Endodermal cell (in vitro differentiated cells): Measurements from ENCODE around the gene TTF1. TPM values are rescaled to one million over a fixed set of nuclear protein-coding genes. Genes with fewer than 3 reads are reported as not detected.
"Not testable (repeated sequence)": the region's sequence is repeated elsewhere in the genome, so short reads cannot be mapped to it uniquely, and the experiment has no call there.

Experiments used
- DNase-seq: peaks from one replicate; pipeline ENCODE4 v3.0.0-alpha.2; 2017
- H3K27ac ChIP-seq: 2 replicates; pipeline ENCODE4 v1.5.1; 2013; ENCODE audit warnings: mild to moderate bottlenecking, low read depth, low read length, moderate library complexity
- H3K27me3 ChIP-seq: 2 replicates; pipeline ENCODE4 v1.6.1; 2013; ENCODE audit warnings: mild to moderate bottlenecking, low read length, moderate library complexity; ENCODE audit not compliant: insufficient read depth, control insufficient read depth, poor library complexity, severe bottlenecking
- H3K36me3 ChIP-seq: 2 replicates; pipeline ENCODE4 v1.7.0; 2013; ENCODE audit warnings: mild to moderate bottlenecking, low read length, moderate library complexity; ENCODE audit not compliant: control insufficient read depth, insufficient read depth
- H3K4me1 ChIP-seq: one replicate; pipeline ENCODE4 v1.7.0; 2013; ENCODE audit warnings: low read length; ENCODE audit not compliant: control insufficient read depth, insufficient read depth
- H3K4me3 ChIP-seq: 2 replicates; pipeline ENCODE4 v1.5.1; 2013; ENCODE audit warnings: mild to moderate bottlenecking, low read length, moderate library complexity
- H3K9ac ChIP-seq: 2 replicates; pipeline ENCODE4 v1.6.1; 2013; ENCODE audit warnings: mild to moderate bottlenecking, low read length, moderate library complexity; ENCODE audit not compliant: poor library complexity, severe bottlenecking; ENCODE audit errors: extremely low read depth
- H3K9me3 ChIP-seq: 2 replicates; pipeline ENCODE4 v1.6.1; 2013; ENCODE audit warnings: mild to moderate bottlenecking, low read length, moderate library complexity; ENCODE audit not compliant: control insufficient read depth
- H3K27ac Mint-ChIP-seq: 2 replicates; pipeline ENCODE4 v1.8.0; 2020; ENCODE audit warnings: mixed read lengths
- H3K27me3 Mint-ChIP-seq: 2 replicates; pipeline ENCODE4 v1.8.0; 2021; ENCODE audit warnings: mild to moderate bottlenecking, mixed read lengths; ENCODE audit not compliant: insufficient read depth
- H3K36me3 Mint-ChIP-seq: 2 replicates; pipeline ENCODE4 v1.8.0; 2020; ENCODE audit warnings: low read depth, mixed read lengths
- H3K4me1 Mint-ChIP-seq: 2 replicates; pipeline ENCODE4 v1.8.0; 2020; ENCODE audit warnings: mixed read lengths
- H3K4me3 Mint-ChIP-seq: 2 replicates; pipeline ENCODE4 v1.8.0; 2020; ENCODE audit warnings: mild to moderate bottlenecking, moderate library complexity, mixed read lengths
- H3K9me3 Mint-ChIP-seq: 2 replicates; pipeline ENCODE4 v1.8.0; 2020; ENCODE audit warnings: mild to moderate bottlenecking, mixed read lengths
- WGBS, 2 experiments: methylation state at CpG; one replicate each; pipeline versions ENCODE4 v1.1.5 to v1.1.7; 2013; ENCODE audit warnings: missing lambda C conversion rate in 2 of 2, mixed read lengths in 1 of 2; ENCODE audit not compliant: insufficient coverage in 1 of 2, insufficient read length in 1 of 2; 5-methylcytosine and 5-hydroxymethylcytosine counted together
- total RNA-seq, 2 donors: library from RNA; stranded (reverse); fragmentation: NEBNext Ultra II Directional in 1 of 2; extraction: Animal tissue kit (Norgen Biotek cat#: 25700) in 1 of 2; gene quantifications; 2 replicates in 1 of 2; 3 replicates in 1 of 2; pipeline ENCODE4 v1.2.1, GENCODE V29; 2021
- TF ChIP-seq, protein P1 (sequence below): fragments of 200-600 bp; sonication (generic); conservative IDR thresholded peaks from 2 replicates; pipeline ENCODE4 v1.5.0; 2021; ENCODE audit warnings: antibody characterized with exemption, mild to moderate bottlenecking

TTF1 gene
- total RNA-seq, 2 donors from 2014 or later: 21.0 to 23.7 TPM

DNA sequence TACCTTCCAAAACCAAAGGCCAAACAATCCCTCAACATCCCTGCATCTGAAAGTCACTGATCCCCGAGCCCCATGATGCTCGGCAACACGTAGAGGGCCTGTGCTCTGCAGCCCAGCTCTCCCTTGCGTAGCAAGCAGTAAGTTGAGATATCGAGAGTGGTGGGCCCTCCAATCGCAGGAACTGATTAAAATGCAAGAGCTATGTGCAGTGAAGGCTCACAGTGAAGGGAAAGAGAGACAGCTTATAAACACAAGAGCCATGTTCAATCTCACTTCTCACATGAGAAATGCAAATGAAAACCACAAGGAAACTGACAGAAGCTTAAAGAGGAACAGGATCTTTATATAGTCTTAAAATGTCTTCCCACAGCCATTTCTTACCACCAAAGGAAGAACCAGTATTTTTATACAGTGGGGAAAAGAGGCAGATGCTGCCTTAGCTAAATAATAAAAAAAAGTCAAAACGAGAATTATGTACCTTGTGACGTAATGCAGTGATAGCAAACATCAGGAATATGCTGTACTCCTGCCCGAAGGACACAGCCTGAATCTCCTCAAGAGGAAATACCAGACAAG is 24.6 kb downstream of the TTF1 start:
- peak overlapping the region; percentile 23 for H3K27ac Mint-ChIP-seq

DNA sequence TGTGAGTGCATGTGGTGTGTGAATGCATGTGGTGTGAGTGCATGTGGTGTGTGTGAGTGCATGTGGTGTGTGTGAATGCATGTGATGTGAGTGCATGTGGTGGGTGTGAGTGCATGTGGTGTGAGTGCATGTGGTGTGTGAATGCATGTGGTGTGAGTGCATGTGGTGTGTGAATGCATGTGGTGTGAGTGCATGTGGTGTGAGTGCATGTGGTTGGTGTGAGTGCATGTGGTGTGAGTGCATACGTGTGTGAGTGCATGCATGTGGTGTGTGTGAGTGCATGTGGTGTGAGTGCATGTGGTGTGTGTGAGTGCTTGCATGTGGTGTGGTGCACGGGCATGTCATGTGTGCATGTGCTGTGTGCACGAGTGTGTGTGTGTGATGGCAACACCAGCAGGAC is 28.2 kb downstream of the TTF1 start:
- H3K4me3 ChIP-seq, H3K9ac ChIP-seq, H3K9me3 Mint-ChIP-seq, H3K4me1 Mint-ChIP-seq, H3K4me3 Mint-ChIP-seq, H3K27ac ChIP-seq, H3K27ac Mint-ChIP-seq, H3K4me1 ChIP-seq, H3K27me3 Mint-ChIP-seq, H3K27me3 ChIP-seq, DNase-seq: not testable (repeated sequence)
- 90 to 95% methylated on average over 3 of the region's 3 CpGs for WGBS, 2 experiments
- Histone ChIP-seq H3K9me3 (peaks cover 18% of the 10 kb centered on the region), H3K36me3 (peaks cover 77% of the 10 kb centered on the region)
- peaks cover 26% of the 10 kb centered on the region for H3K36me3 Mint-ChIP-seq

More for the DNA sequence above, 24.6 kb downstream of the TTF1 start:
- WGBS, 2 experiments: 96% methylated on average over 9 of the region's 9 CpGs
- Histone ChIP-seq H3K27me3 (no peaks in the 10 kb centered on the region), H3K36me3 (peaks cover 92% of the 10 kb centered on the region), H3K9ac (no peak overlapping the region), H3K9me3 (peaks cover 16% of the 10 kb centered on the region), H3K4me3 (no peak overlapping the region), H3K4me1 (no peaks in the 10 kb centered on the region), H3K27ac (no peak overlapping the region)
- Mint-ChIP-seq H3K27me3 (no peaks in the 10 kb centered on the region), H3K9me3 (no peaks in the 10 kb centered on the region), H3K36me3 (peaks cover 55% of the 10 kb centered on the region), H3K4me1 (no peaks in the 10 kb centered on the region), H3K4me3 (no peak overlapping the region)
- TF ChIP-seq, protein P1, sequence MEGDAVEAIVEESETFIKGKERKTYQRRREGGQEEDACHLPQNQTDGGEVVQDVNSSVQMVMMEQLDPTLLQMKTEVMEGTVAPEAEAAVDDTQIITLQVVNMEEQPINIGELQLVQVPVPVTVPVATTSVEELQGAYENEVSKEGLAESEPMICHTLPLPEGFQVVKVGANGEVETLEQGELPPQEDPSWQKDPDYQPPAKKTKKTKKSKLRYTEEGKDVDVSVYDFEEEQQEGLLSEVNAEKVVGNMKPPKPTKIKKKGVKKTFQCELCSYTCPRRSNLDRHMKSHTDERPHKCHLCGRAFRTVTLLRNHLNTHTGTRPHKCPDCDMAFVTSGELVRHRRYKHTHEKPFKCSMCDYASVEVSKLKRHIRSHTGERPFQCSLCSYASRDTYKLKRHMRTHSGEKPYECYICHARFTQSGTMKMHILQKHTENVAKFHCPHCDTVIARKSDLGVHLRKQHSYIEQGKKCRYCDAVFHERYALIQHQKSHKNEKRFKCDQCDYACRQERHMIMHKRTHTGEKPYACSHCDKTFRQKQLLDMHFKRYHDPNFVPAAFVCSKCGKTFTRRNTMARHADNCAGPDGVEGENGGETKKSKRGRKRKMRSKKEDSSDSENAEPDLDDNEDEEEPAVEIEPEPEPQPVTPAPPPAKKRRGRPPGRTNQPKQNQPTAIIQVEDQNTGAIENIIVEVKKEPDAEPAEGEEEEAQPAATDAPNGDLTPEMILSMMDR: no peak
- no peak for DNase-seq

DNA sequence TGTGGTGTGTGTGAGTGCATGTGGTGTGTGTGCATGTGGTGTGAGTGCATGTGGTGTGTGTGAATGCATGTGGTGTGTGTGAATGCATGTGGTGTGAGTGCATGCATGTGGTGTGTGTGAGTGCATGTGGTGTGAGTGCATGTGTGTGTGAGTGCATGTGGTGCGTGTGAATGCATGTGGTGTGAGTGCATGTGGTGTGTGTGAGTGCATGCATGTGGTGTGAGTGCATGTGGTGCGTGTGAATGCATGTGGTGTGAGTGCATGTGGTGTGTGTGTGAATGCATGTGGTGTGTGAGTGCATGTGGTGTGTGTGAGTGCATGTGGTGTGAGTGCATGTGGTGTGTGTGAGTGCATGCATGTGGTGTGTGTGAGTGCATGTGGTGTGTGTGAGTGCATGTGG is 28.9 kb downstream of the TTF1 start:
- peaks cover 18% of the 10 kb centered on the region for H3K9me3 ChIP-seq
- not testable (repeated sequence) for H3K27me3 Mint-ChIP-seq, H3K9me3 Mint-ChIP-seq, DNase-seq, H3K4me1 Mint-ChIP-seq, H3K4me1 ChIP-seq, H3K9ac ChIP-seq, H3K27me3 ChIP-seq, H3K4me3 Mint-ChIP-seq, H3K27ac ChIP-seq, H3K27ac Mint-ChIP-seq, H3K4me3 ChIP-seq
- H3K36me3 ChIP-seq: peaks cover 72% of the 10 kb centered on the region
- WGBS, 2 experiments: 91% methylated on average over 2 of the region's 2 CpGs; no CpG with 5 or more reads in 1 of the 2 experiments
- H3K36me3 Mint-ChIP-seq: peaks cover 22% of the 10 kb centered on the region

DNA sequence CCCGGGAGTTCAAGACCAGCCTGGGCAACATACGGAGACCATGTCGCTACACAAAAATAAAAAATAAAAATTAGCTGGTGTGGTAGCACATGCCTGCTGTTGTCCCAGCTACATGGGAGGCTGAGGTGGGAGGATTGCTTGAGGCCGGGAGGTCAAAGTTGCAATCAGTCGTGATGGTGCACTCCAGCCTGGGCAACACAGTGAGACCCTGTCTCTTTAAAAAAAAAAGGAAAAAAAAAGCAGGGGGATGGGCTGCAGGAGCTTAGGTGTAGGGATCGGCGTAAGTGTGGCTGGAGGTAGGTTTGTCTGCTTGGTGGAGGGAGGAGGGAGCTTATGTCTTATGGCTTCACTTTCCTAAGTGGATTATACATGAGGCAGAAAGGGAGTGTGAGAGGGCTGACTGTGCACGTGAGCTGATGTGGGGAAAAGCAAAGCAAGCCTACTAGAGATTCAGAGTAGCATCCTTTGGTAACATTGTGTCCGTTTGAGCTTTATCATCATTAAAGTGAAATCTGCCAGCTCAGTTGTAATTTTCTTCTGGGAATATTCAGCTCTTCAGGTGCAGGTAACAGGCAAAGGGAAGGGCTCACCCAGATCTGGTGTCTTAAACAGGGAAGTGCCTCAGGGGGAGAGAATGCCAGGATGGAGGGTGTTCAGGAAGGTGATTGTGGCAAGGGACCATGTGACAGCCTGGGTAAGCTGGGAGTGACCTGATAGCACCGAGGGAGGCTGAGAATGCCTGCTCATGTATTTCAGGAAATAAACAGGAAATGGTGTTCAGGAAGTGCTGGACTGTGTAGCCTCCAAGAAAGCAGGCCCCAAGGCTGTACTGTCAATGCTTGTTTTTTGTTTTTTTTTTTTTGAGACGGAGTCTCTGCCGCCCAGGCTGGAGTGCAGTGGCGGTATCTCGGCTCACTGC is 34.2 kb downstream of the TTF1 start:
- Histone ChIP-seq H3K36me3 (peaks cover 24% of the 10 kb centered on the region), H3K27me3 (no peaks in the 10 kb centered on the region), H3K4me1 (no peaks in the 10 kb centered on the region), H3K9me3 (peaks cover 5% of the 10 kb centered on the region), H3K4me3 (no peak overlapping the region), H3K9ac (no peak overlapping the region), H3K27ac (no peak overlapping the region)
- peak; percentile 35 for DNase-seq
- TF ChIP-seq, protein P1: no peak
- WGBS, 2 experiments: 90 to 91% methylated on average over 12 to 14 of the region's 14 CpGs
- Mint-ChIP-seq H3K27ac (no peak overlapping the region), H3K36me3 (peaks cover 4% of the 10 kb centered on the region), H3K27me3 (no peaks in the 10 kb centered on the region), H3K4me1 (no peaks in the 10 kb centered on the region), H3K4me3 (no peak overlapping the region), H3K9me3 (no peaks in the 10 kb centered on the region)
